ENCODE measurements around the gene DGKD.

DGKD gene

GRCh38 chr2:233435436-233436190 lies 81.3 kb downstream of the DGKD start:
- 0 out of 2 replicates have a peak, but pooled peaks cover 2% of the 10 kb centered on the region for H3K9me3 ChIP-seq
- no peaks in the 10 kb centered on the region for H3K4me1 ChIP-seq
- H3K36me3 ChIP-seq, result peaks cover 7% of the 10 kb centered on the region
- no peak for DNase-seq
- H3K4me3 ChIP-seq (ENCODE audit: low read depth, low read length), result no peak overlapping the region
- no peak for TF ChIP-seq CTCF (IDR thresholded peaks at IDR 0.05; ENCODE audit: low read depth, low read length)
- no peaks in the 10 kb centered on the region for H3K27me3 ChIP-seq

- Histone ChIP-seq H3K9me3 (0 out of 2 replicates have a peak, but pooled peaks cover 2% of the 10 kb centered on the region), H3K4me1 (no peaks in the 10 kb centered on the region), H3K27me3 (no peaks in the 10 kb centered on the region), H3K36me3 (peaks cover 7% of the 10 kb centered on the region), H3K4me3 (ENCODE audit: low read depth, low read length) (no peak overlapping the region)
- TF ChIP-seq CTCF (IDR thresholded peaks at IDR 0.05; ENCODE audit: low read depth, low read length), result no peak
- no peak for DNase-seq
Measured at GRCh38 chr2:233436191-233436581, 81.9 kb downstream of the DGKD start.

GRCh38 chr2:233436691-233437438 lies 82.6 kb downstream of the DGKD start:
- no peak for TF ChIP-seq CTCF (IDR thresholded peaks at IDR 0.05; ENCODE audit: low read depth, low read length)
- no peak for DNase-seq
- Histone ChIP-seq H3K27me3 (no peaks in the 10 kb centered on the region), H3K36me3 (peaks cover 7% of the 10 kb centered on the region), H3K4me3 (ENCODE audit: low read depth, low read length) (no peak overlapping the region), H3K9me3 (0 out of 2 replicates have a peak, but pooled peaks cover 2% of the 10 kb centered on the region), H3K4me1 (no peaks in the 10 kb centered on the region)

- H3K4me3 ChIP-seq (ENCODE audit: low read depth, low read length), result no peak overlapping the region
- no peak for TF ChIP-seq CTCF (IDR thresholded peaks at IDR 0.05; ENCODE audit: low read depth, low read length)
- H3K4me1 ChIP-seq, result no peaks in the 10 kb centered on the region
- 0 out of 2 replicates have a peak, but pooled peaks cover 2% of the 10 kb centered on the region for H3K9me3 ChIP-seq
- DNase-seq, result no peak
- H3K27me3 ChIP-seq, result no peaks in the 10 kb centered on the region
- H3K36me3 ChIP-seq, result peaks cover 7% of the 10 kb centered on the region
Measured at GRCh38 chr2:233437439-233437955, 83.2 kb downstream of the DGKD start.

GRCh38 chr2:233438573-233439147 lies 84.4 kb downstream of the DGKD start:
- no peak for DNase-seq
- TF ChIP-seq CTCF (IDR thresholded peaks at IDR 0.05; ENCODE audit: low read depth, low read length), result no peak
- peaks cover 7% of the 10 kb centered on the region for H3K36me3 ChIP-seq

More at GRCh38 chr2:233438573-233439147, 84.4 kb downstream of the DGKD start:
- no peak overlapping the region for H3K4me3 ChIP-seq (ENCODE audit: low read depth, low read length)
- no peaks in the 10 kb centered on the region for H3K4me1 ChIP-seq
- no peaks in the 10 kb centered on the region for H3K9me3 ChIP-seq
- H3K27me3 ChIP-seq, result no peaks in the 10 kb centered on the region
